GM12892 (cell line): ENCODE data around the gene GFPT2.

Experiments used
- POLR2A ChIP-seq: IDR thresholded peaks from 2 replicates; pipeline ENCODE4 v1.6.1; 2011; ENCODE audit warnings: low read depth, low read length, control low read depth
- POLR2AphosphoS5 ChIP-seq: IDR thresholded peaks from 2 replicates; pipeline ENCODE4 v1.6.1; 2011; ENCODE audit warnings: low read depth, low read length, control low read depth
- TAF1 ChIP-seq: IDR thresholded peaks from 2 replicates; pipeline ENCODE4 v1.6.1; 2011; ENCODE audit warnings: low read depth, mild to moderate bottlenecking, control low read depth, low read length, borderline replicate concordance

DNA sequence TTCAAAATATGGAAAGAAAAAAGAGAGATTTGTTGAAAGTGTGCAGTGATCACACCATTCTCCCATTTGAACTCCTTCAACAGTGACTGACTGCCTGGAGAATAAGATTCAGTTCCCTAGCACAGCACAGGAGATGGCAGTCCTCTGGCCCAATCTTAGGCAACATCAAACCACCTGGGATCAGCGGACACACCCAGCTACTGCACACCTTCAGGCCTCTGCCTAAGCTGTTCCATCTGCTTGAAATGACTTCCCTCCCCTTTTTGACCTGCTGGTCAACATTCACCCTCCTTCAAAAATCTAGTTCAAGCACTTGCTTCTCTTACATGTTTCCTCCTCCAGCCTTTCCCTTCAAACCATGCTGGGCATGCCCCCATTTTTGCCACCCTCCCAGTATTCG is 65.7 kb downstream of the GFPT2 start:
- TF ChIP-seq TAF1 (no peak), POLR2AphosphoS5 (no peak), POLR2A (no peak)
